GM19328 (cell line): ENCODE data around the gene TSFM.

Experiments used
- ATAC-seq: cut with Tn5 transposase; IDR thresholded peaks from one replicate; pipeline ENCODE4 v1.9.1; 2021; ENCODE audit warnings: mild to moderate bottlenecking, moderate library complexity; ENCODE audit not compliant: unreplicated experiment

Gene TSFM

DNA sequence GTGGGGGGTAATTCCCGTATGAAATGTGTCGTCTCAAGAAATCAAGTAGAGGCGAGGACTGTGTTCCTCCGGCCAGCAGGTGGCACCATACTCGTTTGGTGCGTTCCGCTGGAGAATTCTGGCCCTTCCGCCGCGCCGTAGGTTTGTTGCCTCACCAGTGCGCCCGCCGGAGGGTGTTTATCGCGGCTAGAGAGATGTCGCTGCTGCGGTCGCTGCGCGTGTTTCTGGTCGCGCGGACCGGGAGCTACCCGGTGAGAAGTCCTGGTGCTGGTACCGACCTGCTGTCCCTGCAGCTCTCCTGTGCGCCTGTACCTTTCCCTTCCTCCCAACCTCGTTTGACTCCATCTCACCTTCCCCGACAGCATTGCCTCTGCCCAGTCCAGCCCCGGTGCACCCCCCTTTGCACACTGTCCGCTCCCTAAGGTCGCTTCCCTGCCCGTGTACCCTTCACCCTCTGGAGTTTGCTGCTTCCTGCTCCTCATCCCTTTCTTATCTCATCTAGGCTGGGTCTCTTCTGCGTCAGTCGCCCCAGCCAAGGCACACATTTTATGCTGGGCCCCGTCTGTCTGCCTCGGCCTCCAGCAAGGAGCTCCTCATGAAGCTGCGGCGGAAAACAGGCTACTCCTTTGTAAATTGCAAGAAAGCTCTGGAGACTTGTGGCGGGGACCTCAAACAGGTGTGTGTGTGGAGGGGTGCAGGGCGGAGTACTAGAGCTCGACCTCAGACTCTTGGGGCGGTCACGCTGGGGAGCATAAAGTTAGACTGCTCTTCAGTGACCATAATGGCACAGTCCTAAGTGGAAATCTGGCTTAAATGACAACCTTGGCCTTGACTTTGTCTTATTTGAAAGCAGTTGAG is at the start of gene TSFM:
TSFM (plus strand) TSS at position 180 of the 858 bp plus-strand sequence; CDS start at position 195, 15 bp downstream.
- ATAC-seq, result peak; percentile 63

DNA sequence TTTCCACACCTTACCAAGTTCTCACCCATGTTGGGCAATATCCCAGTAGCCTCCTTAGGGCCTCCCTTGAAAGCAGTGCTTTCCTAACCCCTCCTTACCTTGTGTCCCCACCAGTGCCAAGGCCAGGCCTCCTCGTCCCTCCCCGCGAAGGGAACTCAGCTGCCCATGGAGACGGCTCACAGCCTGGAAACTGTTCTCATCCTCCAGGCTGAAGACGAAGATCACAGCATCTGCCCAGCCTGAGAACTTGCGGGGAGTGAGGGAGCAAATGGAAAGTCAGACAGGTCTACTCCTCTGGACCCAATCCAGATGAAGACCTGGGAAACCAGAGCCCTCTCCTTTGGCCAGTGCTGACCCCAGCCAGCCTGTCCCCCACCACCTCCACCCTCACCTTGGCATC is 48.7 kb upstream of the TSFM start:
- ATAC-seq, result no peak

DNA sequence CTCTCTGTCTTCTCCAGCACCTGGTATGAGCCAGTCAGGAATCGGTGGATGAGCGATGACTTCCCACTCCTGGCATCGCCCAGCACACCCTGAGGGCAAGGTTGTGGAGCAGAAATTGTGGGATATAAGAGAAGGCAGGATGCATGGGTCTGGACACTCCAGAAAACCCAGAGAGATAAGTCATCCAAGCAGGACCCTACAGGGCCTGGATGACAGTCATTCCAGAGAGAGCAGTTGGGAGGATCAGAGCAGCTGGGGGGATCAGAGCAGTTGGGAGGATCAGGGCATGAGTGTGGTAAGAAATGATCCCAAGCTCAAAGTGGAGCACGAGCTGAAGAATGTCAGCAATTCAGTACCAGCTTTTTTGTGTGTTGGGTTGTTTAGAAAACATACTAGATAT is 48.0 kb upstream of the TSFM start:
- no peak for ATAC-seq

DNA sequence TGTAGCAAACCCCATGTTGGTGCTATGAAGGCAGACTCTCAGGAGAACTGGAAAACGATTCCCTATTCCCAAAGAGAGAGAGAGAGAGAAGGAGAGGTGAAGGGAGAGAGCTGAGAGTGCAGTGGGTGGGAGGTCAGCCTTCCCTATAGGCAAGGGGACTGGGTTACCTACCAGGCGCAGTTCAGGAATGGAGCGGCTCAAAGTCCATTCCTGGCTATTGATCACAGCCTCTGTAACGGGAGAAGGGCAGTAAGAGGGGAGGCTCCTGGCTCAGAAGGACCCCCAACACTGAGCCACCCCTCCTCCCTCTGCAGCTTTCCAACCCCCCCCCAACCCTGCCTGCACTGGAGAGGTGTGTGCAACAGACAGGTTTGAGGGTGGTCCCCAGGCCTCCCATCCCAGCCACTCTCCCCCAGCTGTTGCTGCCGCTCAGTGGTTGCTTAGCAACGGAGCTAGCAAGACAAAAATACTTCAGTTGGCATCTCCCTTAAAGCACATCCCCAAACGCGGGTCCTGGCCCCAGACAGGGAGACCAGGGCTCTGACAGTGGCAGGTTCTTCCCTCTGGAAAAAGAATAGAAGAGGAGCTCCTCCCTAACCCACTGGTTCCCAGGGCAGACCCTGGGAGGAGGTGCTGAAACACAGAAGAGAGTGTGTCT is 47.3 kb upstream of the TSFM start:
- no peak for ATAC-seq

DNA sequence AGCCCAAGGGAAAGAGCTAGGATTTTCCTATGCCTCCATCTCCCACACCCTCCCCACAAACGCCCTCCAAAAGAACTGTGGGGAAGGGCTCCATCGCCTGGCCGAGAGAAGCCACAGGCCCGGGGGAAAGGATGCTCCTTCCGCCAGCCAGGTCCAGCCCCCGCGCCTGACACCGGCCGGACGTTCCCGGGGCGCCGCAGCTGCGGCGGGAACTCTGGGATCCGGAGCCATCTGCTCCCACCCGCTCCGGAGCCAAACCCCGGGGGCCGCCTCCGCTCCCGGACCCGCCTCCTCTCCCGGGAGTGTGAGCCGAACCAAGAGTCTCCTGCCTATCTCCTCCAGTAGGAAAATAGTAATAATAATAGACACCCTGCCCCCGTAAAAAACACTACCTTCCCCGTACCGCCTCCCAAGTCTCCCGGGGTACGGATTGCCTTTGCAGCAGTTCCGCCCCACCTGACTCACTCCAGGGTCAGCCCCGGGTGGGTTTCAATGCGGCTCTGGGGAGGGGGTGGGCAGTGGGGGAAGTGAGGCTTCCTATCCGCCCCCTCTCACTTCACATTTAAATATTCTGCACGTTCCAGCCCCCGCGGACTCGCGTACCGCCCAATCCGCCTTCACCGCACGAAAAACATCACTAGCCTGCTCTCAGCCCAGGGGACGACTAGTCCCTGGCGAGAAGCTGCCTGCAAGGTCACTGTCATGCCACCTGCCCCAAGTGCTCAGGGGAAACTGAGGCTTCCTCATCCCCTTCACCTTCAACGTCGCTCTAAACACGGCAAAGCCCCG is 46.4 kb upstream of the TSFM start:
- no peak for ATAC-seq

DNA sequence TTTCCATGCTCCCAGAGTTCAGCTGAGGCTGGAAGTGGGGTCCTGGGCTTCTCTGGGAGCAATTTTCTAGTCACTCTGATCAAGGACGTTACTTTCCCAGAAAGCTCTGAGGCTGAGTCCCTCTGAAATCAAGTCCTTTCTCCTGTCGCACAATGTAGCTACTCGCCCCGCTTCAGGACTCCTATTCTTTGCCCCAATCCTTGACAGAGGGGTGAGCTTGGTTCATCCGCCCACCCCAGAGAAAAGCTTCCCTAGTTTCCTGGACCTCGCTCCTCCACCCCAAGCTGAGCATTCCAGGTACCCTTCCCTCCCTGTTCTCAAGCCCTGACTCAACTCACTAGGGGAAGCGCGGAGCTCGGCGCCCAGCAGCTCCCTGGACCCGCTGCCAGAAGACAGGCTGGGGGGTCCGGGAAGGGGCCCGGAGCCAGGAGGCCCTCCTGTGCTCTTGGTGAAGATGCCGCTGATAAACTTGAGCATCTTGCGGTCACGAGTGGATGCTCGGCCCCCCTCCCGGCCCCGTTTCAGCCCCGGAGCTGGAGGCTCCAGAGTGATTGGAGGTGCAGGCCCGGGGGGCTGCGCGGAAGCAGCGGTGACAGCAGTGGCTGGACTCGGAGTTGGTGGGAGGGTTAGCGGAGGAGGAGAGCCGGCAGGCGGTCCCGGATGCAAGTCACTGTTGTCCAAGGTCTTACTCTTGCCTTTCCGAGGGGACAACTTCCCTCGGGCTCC is 45.7 kb upstream of the TSFM start:
- no peak for ATAC-seq

DNA sequence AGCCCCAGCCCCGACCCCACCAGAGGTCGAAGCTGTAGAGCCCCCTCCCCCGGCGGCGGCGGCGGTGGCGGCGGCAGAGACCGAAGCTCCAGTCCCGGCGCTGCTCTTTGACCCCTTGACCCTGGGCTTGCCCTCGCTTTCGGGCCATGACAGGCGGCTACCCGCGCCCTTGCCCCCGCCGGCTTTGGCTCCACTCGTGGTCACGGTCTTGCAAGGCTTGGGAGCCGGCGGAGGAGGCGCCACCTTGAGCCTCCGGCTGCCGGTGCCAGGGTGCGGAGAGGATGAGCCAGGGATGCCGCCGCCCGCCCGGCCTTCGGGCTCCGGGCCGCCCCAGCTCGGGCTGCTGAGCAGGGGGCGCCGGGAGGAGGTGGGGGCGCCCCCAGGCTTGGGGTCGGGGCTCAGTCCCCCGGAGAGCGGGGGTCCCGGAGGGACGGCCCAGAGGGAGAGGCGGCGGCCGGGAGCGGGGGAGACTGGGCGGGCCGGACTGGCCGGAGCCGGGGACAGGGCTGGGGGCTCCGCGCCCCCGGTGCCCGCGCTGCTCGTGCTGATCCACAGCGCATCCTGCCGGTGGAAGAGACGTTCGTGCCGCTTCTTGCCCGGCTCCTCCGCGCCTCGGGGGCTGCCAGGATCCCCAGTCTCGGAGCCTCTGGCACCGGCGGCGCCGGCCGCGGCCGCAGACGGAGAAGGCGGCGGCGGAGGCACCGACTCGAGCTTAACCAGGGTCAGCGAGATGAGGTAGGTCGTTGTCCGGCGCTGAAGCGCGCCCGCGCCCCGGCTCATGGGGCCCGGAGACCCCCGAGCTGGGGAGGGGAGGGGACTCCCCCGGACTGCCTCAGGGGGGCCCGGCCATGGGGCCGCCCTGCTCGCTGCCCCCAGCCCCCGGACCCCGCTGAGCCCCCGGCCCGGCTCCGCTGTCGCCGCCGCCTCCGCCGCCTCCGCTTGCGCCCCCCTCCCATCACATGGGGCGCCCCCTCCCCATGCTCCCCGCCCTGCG is 44.8 kb upstream of the TSFM start:
- no peak for ATAC-seq

DNA sequence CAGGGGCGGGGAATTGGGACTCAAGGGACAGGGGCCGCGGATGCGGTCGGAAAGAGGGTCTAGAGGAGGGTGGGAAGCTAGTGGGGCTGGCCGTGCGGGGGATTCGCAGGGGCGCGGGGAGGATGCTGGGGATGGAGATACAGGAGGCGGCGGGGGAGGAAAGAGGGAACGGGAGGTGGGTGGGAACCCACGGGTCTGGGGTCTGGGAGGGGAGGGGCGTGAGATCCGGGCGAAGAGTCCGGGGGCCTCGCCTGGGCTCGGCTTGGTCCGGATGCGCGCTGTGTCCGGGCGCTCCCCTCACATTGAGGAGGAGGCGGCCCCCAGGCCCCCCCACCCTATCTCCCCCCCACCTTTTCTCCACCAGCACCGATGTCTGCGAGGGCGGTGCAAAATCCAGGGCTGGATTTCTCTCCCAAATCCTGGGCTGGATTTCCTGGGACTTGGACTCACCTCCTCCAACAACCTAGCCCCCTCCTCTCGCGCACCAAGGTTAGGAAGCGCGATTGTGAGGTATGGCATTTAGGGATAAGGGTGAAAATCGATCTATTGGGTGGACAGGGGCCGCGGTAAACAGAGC is 43.8 kb upstream of the TSFM start, which contains the start of gene AGAP2:
AGAP2 (minus strand) TSS at position 82 of the 577 bp plus-strand sequence. CDS start 496 bp downstream, outside the sequence.
- no peak for ATAC-seq

DNA sequence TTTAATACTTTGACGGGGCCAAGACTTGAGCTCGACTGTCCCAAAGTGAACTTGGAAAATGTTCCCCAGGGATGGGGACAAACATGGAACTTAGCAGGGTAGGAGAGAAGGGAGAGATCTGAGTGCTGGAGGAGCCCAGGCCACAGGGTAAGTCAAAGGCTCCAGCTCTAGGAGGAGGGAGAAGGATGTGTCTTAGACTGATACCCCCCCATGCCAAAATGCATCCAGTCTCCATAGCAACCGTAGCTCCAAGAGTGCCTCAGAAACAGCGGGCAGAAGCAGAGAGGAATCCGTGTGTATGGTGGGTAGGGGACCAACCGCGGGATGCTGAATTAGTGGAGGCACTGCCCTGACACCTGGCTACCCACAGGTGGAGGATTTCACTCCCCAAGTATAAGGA is 43.2 kb upstream of the TSFM start:
- ATAC-seq, result no peak

DNA sequence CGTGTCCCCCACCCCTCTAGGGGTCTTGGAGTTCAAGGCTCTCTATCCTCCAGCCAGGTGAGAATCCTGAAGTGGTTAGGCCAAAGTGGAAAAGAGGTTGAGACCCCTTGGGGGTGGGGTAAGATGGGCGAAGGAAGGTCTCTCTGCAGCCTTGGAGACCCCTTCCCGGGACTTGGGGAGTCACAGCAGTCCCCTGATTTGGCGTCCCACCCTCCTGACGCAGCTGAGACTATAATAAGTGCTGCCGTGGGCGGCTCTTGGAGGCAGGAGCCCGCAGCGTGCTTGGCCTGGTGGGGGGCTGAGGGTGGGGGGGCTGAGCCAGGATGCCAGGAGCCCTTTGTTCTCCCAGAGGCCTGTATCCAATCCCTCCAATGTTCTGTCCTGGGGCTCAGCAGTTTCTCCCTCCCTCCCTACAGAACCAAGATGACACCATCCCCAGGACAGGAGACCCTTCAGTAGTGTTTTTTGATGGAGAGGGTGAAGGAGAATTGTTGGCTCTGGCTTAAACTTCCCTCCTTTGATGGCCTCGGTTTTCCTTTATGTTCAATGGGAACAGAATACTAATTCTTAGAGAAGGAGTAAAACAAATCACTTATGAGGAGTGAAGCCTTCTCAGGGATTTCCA is 42.6 kb upstream of the TSFM start:
- ATAC-seq, result no peak

DNA sequence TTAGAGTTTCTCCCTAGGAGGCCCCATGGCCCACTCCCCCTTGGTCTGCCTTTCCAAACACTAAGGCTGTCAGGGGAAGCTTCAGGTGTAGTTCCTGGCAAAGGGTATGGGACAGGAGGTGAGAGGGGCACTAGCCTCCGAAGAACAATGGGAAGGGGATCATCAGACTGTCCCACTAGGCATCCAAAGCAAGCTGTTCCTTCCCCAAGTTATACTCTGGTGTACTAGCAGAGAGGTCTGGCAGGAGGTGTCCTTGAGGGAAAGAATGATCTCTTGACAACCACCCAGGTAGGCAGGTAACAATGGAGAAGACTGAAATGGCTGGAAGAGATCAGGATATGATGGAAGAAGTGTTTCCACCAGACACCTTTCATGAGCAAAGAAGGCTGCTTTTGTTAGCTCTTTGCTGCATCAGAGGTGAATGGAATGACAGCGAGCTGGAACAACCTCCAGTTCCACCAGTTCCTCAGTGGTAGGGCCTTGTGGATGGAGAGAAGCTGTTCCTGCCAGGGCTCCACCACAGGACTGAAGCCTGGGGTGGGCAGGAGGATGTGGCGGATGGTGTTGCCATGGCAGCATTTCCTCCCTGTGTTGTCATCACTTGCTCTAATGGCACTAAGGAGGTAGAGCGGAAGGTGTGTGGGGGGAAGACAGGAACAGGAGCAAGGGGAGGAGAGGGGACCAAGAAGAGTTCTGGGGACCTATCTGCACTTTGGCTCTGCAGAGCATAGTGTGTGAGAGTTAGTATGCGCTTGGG is 41.8 kb upstream of the TSFM start:
- no peak for ATAC-seq

DNA sequence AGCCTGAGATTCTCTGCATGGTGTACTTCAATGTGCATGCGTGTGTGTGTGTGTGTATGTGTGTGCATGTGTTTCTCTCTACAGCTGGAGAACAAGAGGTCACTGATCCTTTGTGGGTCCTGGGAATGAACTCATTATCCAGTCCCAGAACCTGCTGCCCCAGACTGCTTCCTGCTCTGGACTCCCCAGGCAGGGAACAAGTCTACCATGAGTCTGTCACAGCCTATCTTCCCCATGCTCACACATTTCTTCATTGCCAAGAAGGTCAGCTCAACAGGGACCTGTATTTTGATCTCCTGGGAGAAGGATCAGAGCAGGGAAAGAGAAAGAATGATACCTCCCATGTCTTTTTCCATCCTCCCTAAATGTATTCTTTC is 41.2 kb upstream of the TSFM start:
- no peak for ATAC-seq

DNA sequence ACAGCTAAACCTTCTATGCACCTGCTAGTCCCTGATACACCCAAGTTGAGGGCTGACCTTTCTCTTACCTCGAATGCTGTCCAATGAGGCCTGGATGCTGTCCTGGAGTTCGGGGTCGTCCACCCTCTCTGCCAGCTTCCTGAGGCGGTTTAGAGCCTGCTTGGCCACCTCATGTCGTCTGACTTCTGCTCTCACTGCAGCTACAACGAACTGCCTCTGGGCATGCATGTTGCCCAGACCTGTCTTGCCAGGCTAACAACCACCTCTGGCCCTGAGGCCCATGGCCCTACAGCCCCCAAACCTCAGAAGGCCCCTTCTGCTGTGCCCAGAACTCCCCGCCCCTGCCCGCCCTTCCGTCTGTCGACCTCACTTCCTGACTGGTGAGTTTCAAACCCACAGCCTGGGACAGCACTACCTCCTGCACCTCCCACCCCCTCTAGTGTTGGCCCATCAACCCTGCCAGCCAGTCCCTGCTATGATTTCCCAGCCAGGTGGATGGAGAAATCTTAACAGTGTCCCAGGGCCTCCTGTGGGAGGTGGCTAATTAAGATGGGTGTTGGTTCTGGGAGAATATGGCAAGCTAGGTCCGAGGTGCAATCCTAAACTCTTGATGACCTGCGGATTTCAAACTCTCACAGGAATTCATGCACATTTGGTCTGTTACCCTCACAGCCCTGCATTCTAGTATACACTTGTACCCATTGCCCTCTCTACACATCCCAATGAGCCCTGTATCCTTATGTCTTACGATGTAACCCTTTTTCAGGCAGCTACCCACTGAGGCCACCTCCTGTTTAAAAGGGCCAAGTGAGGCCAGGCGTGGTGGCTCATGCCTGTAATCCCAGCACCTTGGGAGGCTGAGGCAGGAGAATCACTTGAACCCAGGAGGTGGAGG is 40.5 kb upstream of the TSFM start:
- peak; percentile 48 for ATAC-seq

DNA sequence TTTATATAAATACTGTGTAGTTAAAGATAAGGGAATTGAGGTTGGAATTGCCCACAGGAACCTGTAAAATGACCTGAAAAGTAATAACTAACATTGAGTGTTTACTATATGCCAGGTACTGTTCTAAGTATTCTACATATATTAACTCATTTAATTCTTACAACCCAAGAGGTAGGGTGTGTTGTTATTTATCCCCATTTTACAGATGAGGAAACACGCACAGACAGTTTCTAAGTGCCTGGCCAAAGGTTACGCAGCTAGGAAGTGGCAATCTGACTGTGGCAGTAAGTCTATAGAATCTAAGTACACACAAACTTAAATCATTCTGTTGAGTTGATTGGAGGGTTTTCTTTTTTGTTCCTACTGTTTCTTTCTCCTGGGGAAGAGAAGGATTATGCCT is 38.8 kb upstream of the TSFM start:
- ATAC-seq, result no peak

DNA sequence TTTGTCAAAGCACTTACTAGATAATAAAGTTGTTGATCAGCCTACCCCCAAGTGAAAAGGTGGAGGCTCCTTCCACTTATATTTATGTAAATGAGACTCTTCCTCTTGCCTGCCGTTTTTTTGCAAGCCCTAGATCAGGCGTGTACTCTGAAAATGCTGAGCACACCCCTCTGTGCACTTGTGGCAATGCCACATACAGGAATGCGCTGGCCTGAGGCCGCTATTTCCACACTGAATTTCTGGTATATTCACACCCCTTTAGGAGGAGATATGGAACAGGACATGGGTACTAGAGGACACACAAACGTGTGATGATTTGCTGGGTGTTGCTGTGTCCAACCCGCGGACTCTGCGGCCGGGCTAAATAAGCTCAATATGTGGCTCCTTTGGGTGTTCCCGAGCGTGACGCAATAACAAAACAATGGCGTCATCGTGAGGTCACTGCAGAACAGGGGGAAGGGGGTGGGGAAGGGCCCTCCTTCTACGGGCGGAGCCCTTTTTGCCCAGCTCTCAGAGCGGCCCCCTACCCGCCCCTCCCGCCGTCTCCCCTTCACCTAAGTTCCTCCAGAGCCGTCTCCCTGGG is 38.3 kb upstream of the TSFM start:
- ATAC-seq, result peak; percentile 38

DNA sequence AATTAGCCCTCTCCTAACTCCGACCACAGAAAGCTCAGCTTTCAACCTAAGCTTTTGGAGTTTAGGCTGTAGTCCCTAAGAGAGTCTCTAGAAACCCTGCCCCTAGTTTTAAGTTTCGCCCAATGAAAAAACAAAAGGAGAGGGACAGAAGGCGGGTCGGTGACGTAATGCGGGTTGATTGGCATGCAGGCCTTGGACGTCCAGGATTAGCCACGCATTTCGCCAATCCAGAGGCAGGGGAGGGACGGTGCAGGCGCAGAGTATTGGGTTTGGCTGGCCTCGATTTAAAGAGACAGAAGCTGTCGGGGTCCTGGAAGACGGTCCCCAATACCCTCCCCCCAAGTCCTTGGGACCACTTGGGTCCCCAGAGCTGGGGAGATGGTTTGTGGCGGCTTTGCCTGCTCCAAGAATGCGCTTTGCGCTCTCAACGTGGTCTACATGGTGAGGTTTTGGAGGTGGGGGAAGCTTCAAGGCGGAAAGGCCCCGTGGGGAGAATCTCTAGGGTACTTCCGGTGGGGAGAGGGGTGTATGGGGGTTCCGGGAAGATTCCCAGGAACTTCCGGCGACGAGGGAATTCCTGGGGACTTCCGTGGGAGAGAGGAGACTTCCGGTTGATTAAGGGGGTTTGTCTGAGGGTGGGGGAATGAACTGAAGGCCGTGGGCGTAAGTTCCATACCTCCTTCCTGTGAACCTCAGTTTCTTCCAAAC is 37.7 kb upstream of the TSFM start, which contains the start of gene TSPAN31:
TSPAN31 (plus strand) TSS at position 263 of the 708 bp plus-strand sequence; CDS start at position 379, 116 bp downstream.
- peak; percentile 74 for ATAC-seq
